ENCODE data around the gene PHLPP2.

DNA sequence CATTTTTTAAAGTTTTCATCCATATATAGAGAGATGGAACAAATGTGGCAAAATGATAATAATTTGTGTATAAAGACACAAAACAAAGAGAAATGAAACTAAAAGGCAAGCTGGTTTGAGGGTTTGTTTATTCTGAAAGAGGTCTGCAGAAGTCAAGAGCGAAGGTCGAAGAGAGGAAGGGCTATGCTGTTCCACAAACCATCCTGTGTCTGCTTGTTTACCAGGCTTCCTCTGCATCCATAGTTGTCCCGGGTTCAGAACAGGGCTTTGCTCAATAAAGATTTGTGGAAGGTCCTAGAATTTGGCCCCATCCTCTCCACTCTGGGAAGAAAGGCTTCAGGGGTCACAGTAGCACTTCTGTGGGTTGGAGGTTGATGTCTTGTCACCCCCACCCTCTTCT, 100.9 kb downstream of the PHLPP2 start:
- TF ChIP-seq EZH2phosphoT487 (IDR thresholded peaks at IDR 0.05; ENCODE audit: borderline replicate concordance, low read length) (no peak), CTCF (conservative IDR thresholded peaks at IDR 0.05; ENCODE audit: low read depth, low read length) (no peak), EZH2 (IDR thresholded peaks at IDR 0.05; ENCODE audit: low read length, unreplicated experiment) (no peak)
